ENCODE data around the gene MAPK10. TPM values are rescaled to one million over a fixed set of nuclear protein-coding genes. Genes with fewer than 3 reads are reported as not detected.

Gene MAPK10
- total RNA-seq, 1 experiment from 2014 or later, result 5.2 TPM

GRCh38 chr4:86036736-86037135, 323.1 kb downstream of the MAPK10 start:
- DNase-seq (ENCODE audit: low spot score) (no peak), ATAC-seq (no peak)
- POLR2A ChIA-PET, result no interaction called here
- Mint-ChIP-seq H3K36me3 (0 out of 2 replicates have a peak, but pooled peaks cover 8% of the 10 kb centered on the region), H3K4me3 (no peak overlapping the region), H3K9me3 (peaks cover 9% of the 10 kb centered on the region), H3K27ac (no peak overlapping the region), H3K4me1 (peaks cover 15% of the 10 kb centered on the region), H3K27me3 (ENCODE audit: low read depth) (no peaks in the 10 kb centered on the region)
- TF ChIP-seq USF1 (CRISPR knock-in tag; IDR thresholded peaks at IDR 0.05) (no peak), NFATC4 (CRISPR knock-in tag; IDR thresholded peaks at IDR 0.05) (no peak), SP1 (CRISPR knock-in tag; conservative IDR thresholded peaks at IDR 0.05) (no peak), JAZF1 (CRISPR knock-in tag; IDR thresholded peaks at IDR 0.05) (no peak), CBFB (CRISPR knock-in tag; IDR thresholded peaks at IDR 0.05; ENCODE audit: low read depth) (no peak), TEAD4 (CRISPR knock-in tag; IDR thresholded peaks at IDR 0.05) (no peak), HMGA2 (CRISPR knock-in tag; IDR thresholded peaks at IDR 0.05) (no peak), ZNF512 (CRISPR knock-in tag; IDR thresholded peaks at IDR 0.05; ENCODE audit: borderline replicate concordance) (no peak), GABPB1 (CRISPR knock-in tag; IDR thresholded peaks at IDR 0.05) (no peak), ZNF532 (CRISPR knock-in tag; IDR thresholded peaks at IDR 0.05; ENCODE audit: borderline replicate concordance) (no peak), FOXJ3 (CRISPR knock-in tag; IDR thresholded peaks at IDR 0.05; ENCODE audit: borderline replicate concordance) (no peak), JUN (CRISPR knock-in tag; IDR thresholded peaks at IDR 0.05) (no peak), NFE2L1 (CRISPR knock-in tag; IDR thresholded peaks at IDR 0.05) (no peak), ZBTB21 (CRISPR knock-in tag; IDR thresholded peaks at IDR 0.05; ENCODE audit: borderline replicate concordance) (no peak)
- CTCF ChIA-PET, result interaction anchor here (1.0 kb wide), 1 partner anchor 240 kb away, joined by 5 read pairs; no protein-coding TSS in a partner anchor

GRCh38 chr4:86035688-86036087, 324.2 kb downstream of the MAPK10 start:
- ChIA-PET POLR2A (no interaction called here), CTCF (no interaction called here)
- DNase-seq (ENCODE audit: low spot score) (no peak), ATAC-seq (no peak)
- no peaks in the 10 kb centered on the region for H3K9me3 Mint-ChIP-seq
- no peaks in the 10 kb centered on the region for H3K36me3 Mint-ChIP-seq
- no peak overlapping the region for H3K27ac Mint-ChIP-seq
- no peak overlapping the region for H3K4me3 Mint-ChIP-seq
- H3K4me1 Mint-ChIP-seq, result peaks cover 15% of the 10 kb centered on the region
- H3K27me3 Mint-ChIP-seq (ENCODE audit: low read depth), result no peaks in the 10 kb centered on the region
- no peak for TF ChIP-seq ERG (CRISPR knock-in tag; IDR thresholded peaks at IDR 0.05)
- no peak for TF ChIP-seq PREB (CRISPR knock-in tag; IDR thresholded peaks at IDR 0.05; ENCODE audit: borderline replicate concordance)
- no peak for TF ChIP-seq ZNF416 (CRISPR knock-in tag; IDR thresholded peaks at IDR 0.05)
- no peak for TF ChIP-seq GRHL2 (CRISPR knock-in tag; IDR thresholded peaks at IDR 0.05; ENCODE audit: insufficient replicate concordance, severe bottlenecking)
- no peak for TF ChIP-seq FOXJ3 (CRISPR knock-in tag; IDR thresholded peaks at IDR 0.05; ENCODE audit: borderline replicate concordance)
- TF ChIP-seq STAT6 (CRISPR knock-in tag; conservative IDR thresholded peaks at IDR 0.05; ENCODE audit: low read depth), result no peak
- TF ChIP-seq NR2C2 (CRISPR knock-in tag; IDR thresholded peaks at IDR 0.05), result no peak
- TF ChIP-seq ESRRA (CRISPR knock-in tag; IDR thresholded peaks at IDR 0.05; ENCODE audit: borderline replicate concordance), result no peak
- TF ChIP-seq GABPB1 (CRISPR knock-in tag; IDR thresholded peaks at IDR 0.05), result no peak
- TF ChIP-seq AR (CRISPR knock-in tag; IDR thresholded peaks at IDR 0.05), result no peak

All from WTC11 (cell line).